ENCODE measurements around the gene EPHB2.
A peak's percentile ranks its signal among the peaks of the same experiment; 100 is the strongest.

The EPHB2 gene

DNA sequence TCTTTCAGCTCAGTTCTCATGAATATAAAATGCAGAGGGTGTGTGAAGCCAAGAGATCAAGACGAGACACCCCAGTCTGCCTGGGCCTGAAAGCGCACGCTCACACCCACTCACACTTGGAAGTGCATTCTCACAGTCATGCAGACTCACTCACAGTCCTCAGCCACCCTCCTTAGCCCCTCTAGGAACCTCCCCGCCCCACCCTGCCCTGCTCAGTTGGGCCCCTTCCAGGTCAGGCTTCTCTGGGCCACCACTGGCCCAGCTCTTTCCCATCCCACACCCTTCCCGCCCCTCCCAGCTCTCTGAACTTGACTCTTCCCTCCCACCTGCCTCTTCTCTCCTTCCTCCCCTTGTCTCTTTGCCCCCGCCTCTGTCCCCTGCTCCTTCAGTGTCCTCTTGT, 93.8 kb downstream of the EPHB2 start:
- DNase-seq: no peak

DNA sequence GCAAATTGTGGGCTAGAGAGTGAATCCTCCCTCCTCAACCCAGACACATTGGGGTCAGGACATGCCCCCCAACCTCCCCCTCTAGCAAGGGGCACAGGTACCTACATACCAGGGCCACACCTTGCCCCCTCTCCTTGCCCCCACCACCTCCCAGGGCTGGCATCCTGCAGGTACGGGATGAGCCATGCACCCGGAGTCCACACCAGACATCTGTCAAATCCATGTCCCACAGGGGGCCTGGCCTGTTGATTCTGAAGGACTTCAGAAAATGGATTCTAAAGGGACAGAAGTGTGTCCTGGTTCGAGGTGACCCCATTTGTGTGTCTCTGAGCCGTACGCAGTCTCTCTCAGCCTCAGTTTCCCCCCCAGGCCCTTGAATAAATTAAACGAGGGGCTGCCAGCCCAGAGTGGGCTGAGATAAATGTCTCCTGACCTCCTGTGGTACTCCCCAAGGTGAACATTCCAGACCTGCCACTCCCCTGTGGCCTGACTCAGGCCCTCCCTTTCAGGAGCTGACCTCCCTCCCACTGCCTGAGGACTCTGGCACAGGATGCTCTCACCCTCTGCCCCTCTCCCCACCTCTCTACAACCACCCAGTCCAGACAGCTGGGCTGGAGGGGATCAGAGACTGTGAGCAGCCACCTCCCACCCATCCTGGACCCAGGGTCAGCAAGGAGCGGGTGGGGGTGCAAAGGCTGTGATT, 94.5 kb downstream of the EPHB2 start:
- no peak for DNase-seq

DNA sequence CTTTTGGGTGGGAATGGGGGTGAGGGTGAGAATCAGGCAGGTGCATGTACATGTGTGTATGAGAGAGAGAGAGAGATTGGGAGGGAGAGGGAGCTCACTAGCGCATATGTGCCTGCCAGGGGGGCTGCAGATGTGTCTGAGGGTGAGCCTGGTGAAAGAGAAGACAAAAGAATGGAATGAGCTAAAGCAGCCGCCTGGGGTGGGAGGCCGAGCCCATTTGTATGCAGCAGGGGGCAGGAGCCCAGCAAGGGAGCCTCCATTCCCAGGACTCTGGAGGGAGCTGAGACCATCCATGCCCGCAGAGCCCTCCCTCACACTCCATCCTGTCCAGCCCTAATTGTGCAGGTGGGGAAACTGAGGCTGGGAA, 95.0 kb downstream of the EPHB2 start:
- DNase-seq: no peak

GRCh38 chr1:22806584-22806983, 95.9 kb downstream of the EPHB2 start:
- peak in 12 of 14 donors; percentile 10 to 86 (median 68) for DNase-seq

DNA sequence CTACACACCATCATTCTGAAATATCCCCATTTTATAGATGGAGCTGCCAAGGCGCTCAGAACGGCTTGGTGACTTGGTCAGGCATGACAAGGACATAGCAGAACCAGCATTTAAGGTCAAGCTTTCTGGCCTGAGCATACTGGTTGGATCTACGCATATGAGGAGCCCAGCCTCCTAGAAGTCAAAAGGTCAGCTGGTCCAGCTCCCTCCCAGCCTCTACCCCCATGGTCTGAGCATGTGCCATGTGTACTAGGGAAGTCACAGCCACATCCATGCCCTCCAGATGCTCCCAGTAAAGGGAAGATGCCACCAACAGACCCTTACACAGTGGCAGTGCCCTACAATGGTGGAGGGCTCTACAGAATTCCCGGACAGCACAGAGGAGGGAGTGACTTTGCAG, 96.7 kb downstream of the EPHB2 start:
- DNase-seq: peak in 1 of 14 donors; percentile 43

DNA sequence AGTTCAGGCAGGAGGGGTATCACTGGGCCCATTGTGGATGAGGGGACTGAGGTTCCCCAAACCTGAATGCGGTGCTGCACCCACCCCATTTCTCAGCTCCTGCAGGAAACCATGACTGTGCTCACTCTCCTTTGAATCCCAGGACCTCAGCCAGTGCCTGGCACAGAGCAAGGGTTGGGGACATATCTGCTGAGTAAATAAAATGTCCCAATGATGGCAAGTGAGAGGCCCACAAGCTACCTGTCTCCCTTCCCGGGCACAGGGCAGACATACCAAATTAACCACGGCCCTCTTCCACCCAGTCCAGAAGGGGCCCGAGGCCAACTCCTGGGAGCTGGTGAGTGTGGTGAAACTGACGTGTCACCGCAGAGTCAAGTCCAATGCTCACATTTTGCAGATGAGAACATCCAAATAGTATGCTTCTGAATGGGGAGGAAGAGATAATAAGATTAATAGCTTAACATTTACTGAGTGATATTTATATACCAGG, 97.6 kb downstream of the EPHB2 start:
- DNase-seq: peak in 2 of 14 donors; percentile 10 to 12

DNA sequence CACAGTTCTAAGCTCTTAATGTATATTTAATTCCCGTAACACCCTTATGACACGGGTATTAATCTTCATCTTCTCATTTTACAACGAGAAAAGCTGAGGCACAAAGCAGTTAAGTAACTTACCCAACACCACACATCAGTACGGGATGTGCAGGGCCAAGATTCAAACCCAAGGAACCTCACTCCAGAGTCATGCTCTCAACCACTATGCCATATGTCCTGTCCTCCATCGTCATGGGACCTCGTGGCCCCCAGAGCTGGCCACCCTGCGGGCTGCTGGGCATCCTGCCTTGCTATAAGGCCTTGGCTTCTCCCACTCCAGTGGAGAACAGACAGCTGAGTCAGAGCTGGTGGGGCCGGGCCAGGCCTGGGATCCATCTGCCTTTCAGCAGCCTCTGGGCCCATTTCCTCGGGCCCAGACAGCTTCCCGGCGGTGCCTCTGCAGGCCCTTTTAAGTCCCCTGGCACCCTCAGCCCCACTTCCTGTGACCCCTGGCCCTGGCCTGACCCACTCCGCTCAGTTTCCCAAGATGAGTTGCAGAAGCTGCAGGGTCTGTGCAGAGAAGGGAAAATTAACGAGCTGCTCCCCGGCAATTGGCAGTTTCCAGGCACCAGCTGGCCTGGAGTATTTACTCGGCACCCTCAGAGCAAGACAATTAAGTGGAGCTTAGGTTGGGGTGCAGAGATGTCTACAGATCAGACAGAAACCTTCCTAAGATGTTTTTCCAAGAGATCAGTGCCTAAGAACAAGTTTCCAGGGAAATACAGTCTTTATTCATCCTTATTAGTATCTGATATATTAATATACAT, 98.2 kb downstream of the EPHB2 start:
- DNase-seq: peak in 11 of 14 donors; percentile 17 to 76 (median 51)

DNA sequence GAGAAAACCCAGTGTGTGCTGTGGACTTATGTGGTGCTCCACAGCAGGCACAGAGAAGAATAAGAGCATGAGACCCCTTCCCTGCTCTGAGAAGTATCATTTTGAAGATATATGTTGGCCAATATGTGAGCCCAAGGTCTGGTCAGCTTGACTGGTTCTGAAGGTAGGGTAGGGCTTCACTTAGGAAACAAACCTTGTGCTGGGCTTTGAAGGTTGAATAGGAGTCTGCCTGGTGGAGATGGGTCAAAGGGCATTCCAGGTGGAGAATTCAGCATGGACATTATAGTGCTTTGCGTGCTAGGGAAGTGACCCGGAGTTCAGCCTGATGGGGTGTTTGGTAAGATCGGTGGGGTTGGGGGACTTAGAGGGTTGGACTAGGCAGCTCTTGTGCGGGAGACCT, 99.1 kb downstream of the EPHB2 start:
- no peak for DNase-seq

GRCh38 chr1:22810378-22810777, 99.7 kb downstream of the EPHB2 start:
- no peak for DNase-seq

GRCh38 chr1:22812092-22812880, 101.6 kb downstream of the EPHB2 start:
- DNase-seq: no peak

DNA sequence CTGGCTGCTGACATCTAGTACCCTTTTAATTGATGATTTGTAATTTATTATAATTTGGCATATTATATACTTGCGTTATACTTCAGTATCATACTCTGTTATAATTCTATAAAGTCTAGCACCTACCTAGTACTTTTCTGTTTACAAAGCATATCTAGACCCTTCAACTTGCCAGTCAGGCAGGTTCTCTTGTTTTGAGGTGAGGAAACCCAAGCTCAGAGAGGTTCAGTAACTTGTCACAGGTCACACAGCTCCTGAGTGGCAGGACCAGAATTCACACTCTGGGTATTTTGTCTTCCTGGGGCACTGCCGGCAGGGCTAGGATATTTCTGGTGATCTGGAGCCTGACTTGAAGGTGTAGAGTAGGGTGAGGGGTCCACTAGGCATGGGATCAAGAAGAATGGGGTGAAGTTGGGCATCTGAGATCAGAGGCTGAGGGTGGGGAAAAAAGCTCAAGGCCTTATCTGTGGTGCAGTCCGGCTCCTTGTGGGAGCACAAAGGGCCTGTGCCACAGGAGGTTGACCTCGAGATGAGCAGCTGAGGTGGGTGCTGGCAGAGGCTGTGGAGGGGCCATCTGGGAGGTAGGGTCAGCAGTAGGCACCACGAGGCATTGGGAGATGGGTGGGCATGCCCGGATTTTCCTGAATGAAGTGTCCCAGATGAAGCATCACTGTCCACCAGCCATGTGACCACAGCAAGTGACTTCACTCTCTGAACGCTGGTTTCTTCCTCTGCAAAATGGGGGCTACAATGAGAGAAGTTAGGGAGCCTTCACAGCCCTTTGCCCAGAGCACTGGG, 102.6 kb downstream of the EPHB2 start:
- no peak for DNase-seq

GRCh38 chr1:22814176-22815042, 103.8 kb downstream of the EPHB2 start:
- DNase-seq: peak in 11 of 14 donors; percentile 10 to 83 (median 50)

- DNase-seq: no peak
Measured at GRCh38 chr1:22815043-22815365, 104.4 kb downstream of the EPHB2 start.

DNA sequence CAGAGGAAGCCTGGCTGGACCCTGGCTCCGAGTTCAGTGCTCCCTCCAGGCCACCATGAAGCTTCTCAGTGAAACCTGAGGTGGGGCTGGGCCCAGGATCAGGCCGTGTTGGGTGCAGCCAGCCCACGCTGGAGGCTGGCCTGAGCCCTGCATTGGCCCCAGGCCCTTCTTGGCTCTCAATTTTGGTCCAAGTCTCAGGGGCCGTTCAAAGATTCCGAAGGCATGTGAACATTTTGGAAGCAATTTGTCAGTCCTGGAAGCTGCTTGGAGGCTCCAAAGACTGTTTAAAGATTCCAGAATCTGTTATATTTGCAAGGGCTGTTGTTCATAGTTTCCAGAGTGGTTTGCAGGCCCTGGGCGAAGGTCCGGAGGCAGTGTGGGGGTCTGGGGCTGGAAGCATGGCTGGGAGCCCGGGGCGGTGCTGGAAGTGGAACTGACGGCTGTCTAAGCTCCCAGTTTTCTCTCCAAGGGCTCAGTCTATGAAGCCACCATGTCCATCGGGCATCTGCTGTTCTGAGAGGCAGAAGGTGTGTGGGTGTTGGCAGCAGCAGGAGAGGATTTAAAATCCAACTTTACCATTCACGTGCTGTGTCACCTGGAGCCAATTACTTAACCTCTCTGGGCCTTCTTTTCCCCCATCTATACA, 104.9 kb downstream of the EPHB2 start:
- peak in 1 of 14 donors; percentile 31 for DNase-seq

DNA sequence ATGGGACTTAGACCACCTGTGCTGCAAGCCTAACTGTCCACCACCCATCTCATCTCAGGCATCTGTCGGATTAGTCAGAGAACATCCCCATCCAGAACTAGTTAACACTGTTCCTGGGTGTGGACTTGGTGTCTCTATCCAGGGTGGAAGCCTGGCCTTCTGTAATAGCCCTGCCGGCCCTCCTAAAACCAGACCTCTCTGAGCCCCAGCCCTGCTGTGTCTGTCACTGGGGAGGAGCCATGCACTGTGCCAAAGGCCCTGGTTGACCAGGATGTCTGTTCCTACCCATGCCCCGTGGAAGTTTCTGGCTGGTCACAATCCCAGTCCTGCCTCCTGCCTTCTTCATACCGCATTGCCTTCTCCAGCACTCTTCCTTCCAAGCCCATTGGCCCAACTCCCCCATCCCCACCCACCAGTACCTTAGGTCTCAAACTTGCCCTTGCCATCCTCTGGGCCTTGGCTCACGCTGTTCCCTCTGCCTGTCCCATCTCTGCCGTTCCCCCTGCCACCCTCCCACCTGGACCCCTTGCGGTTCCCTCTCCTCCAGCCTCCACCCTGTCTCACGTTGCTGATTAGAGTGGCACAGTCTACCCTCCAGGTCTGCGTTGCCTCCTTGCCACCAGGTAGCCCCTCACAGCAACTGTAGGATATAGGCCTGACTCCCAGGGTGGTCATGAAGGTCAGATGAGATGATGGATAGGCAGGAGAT, 105.6 kb downstream of the EPHB2 start:
- DNase-seq: no peak

GRCh38 chr1:22816803-22817202, 106.2 kb downstream of the EPHB2 start:
- DNase-seq: no peak

GRCh38 chr1:22817462-22817861, 106.8 kb downstream of the EPHB2 start:
- no peak for DNase-seq

GRCh38 chr1:22818061-22818770, 107.6 kb downstream of the EPHB2 start:
- DNase-seq: no peak

DNA sequence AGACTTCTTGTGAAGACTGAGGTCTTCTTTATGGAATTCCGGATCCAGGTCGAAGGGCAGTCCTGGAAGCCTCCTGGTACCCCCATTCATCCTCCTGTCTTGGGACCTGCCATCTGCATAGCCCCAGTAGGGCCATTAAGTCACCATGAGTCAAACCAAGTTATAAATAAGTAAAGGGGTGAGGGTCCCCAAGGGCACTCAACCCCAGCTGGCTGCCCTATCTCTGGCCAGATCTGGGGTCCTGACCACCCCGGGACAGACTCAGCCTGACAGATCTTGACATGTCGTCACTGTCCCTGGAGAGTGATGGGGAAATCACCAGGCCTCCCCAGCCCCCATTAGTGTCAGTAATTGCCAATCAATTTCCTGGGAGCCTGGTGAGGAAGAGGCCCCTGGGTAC, 108.7 kb downstream of the EPHB2 start:
- DNase-seq: no peak
